Measurements from ENCODE around the gene NSMCE1. TPM values are rescaled to one million over a fixed set of nuclear protein-coding genes. Genes with fewer than 3 reads are reported as not detected.

Gene NSMCE1
- total and polyA plus RNA-seq, 2 donors = 69.5 to 79.9 TPM

- Histone ChIP-seq H3K9me3 (ENCODE audit: control insufficient read depth in 2 of 2, insufficient read depth in 1 of 2, low read length in 1 of 2) (peaks cover 0 to under 1% of the 10 kb centered on the region in 2 donors), H3K4me1 (ENCODE audit: control insufficient read depth in 2 of 2, insufficient read depth in 2 of 2, low read length in 2 of 2) (peaks cover 1 to 12% of the 10 kb centered on the region in 2 donors), H3K36me3 (ENCODE audit: control insufficient read depth in 2 of 2, insufficient read depth in 2 of 2, low read length in 1 of 2) (peaks cover 22 to 50% of the 10 kb centered on the region in 2 donors), H3K4me3 (ENCODE audit: low read length in 2 of 2) (no peak overlapping the region), H3K27me3 (ENCODE audit: control insufficient read depth in 2 of 2, insufficient read depth in 1 of 2, low read length in 1 of 2) (no peaks in the 10 kb centered on the region), H3K27ac (ENCODE audit: low read depth in 1 of 2, low read length in 1 of 2) (no peak overlapping the region)
- WGBS = 98% methylated on average over 8 of the region's 8 CpGs
- no peak for DNase-seq (ENCODE audit: low read depth in 6 of 9, low spot score in 9 of 9)
These were observed 48.0 kb downstream of the NSMCE1 start for GRCh38 chr16:27220527-27220926.

GRCh38 chr16:27220120-27220519, 48.5 kb downstream of the NSMCE1 start:
- no peak for DNase-seq (ENCODE audit: low read depth in 6 of 9, low spot score in 9 of 9)
- Histone ChIP-seq H3K4me3 (ENCODE audit: low read length in 2 of 2) (no peak overlapping the region), H3K27ac (ENCODE audit: low read depth in 1 of 2, low read length in 1 of 2) (no peak overlapping the region), H3K36me3 (ENCODE audit: control insufficient read depth in 2 of 2, insufficient read depth in 2 of 2, low read length in 1 of 2) (peaks cover 22 to 53% of the 10 kb centered on the region in 2 donors), H3K9me3 (ENCODE audit: control insufficient read depth in 2 of 2, insufficient read depth in 1 of 2, low read length in 1 of 2) (no peaks in the 10 kb centered on the region), H3K4me1 (ENCODE audit: control insufficient read depth in 2 of 2, insufficient read depth in 2 of 2, low read length in 2 of 2) (peaks cover 0 to 8% of the 10 kb centered on the region in 2 donors), H3K27me3 (ENCODE audit: control insufficient read depth in 2 of 2, insufficient read depth in 1 of 2, low read length in 1 of 2) (no peaks in the 10 kb centered on the region)
- 99% methylated on average over 9 of the region's 9 CpGs for WGBS

GRCh38 chr16:27219161-27219560, 49.4 kb downstream of the NSMCE1 start:
- no peak for DNase-seq (ENCODE audit: low read depth in 6 of 9, low spot score in 9 of 9)
- 97% methylated on average over 10 of the region's 10 CpGs for WGBS
- Histone ChIP-seq H3K27ac (ENCODE audit: low read depth in 1 of 2, low read length in 1 of 2) (no peak overlapping the region), H3K9me3 (ENCODE audit: control insufficient read depth in 2 of 2, insufficient read depth in 1 of 2, low read length in 1 of 2) (no peaks in the 10 kb centered on the region), H3K4me1 (ENCODE audit: control insufficient read depth in 2 of 2, insufficient read depth in 2 of 2, low read length in 2 of 2) (peaks cover 0 to 6% of the 10 kb centered on the region in 2 donors), H3K4me3 (ENCODE audit: low read length in 2 of 2) (no peak overlapping the region), H3K27me3 (ENCODE audit: control insufficient read depth in 2 of 2, insufficient read depth in 1 of 2, low read length in 1 of 2) (no peaks in the 10 kb centered on the region), H3K36me3 (ENCODE audit: control insufficient read depth in 2 of 2, insufficient read depth in 2 of 2, low read length in 1 of 2) (peaks cover 16 to 53% of the 10 kb centered on the region in 2 donors)

- no peak for DNase-seq (ENCODE audit: low read depth in 6 of 9, low spot score in 9 of 9)
- H3K9me3 ChIP-seq (ENCODE audit: control insufficient read depth in 2 of 2, insufficient read depth in 1 of 2, low read length in 1 of 2) = no peaks in the 10 kb centered on the region
- no peak overlapping the region for H3K27ac ChIP-seq (ENCODE audit: low read depth in 1 of 2, low read length in 1 of 2)
- H3K36me3 ChIP-seq (ENCODE audit: control insufficient read depth in 2 of 2, insufficient read depth in 2 of 2, low read length in 1 of 2) = peaks cover 14 to 53% of the 10 kb centered on the region in 2 donors
- no peak overlapping the region for H3K4me3 ChIP-seq (ENCODE audit: low read length in 2 of 2)
- no peaks in the 10 kb centered on the region for H3K27me3 ChIP-seq (ENCODE audit: control insufficient read depth in 2 of 2, insufficient read depth in 1 of 2, low read length in 1 of 2)
- WGBS = 97% methylated on average over 9 of the region's 9 CpGs
- H3K4me1 ChIP-seq (ENCODE audit: control insufficient read depth in 2 of 2, insufficient read depth in 2 of 2, low read length in 2 of 2) = peaks cover 0 to 6% of the 10 kb centered on the region in 2 donors
These were observed 49.8 kb downstream of the NSMCE1 start for GRCh38 chr16:27218756-27219155.

- Histone ChIP-seq H3K4me1 (ENCODE audit: control insufficient read depth in 2 of 2, insufficient read depth in 2 of 2, low read length in 2 of 2) (peaks cover 0 to 2% of the 10 kb centered on the region in 2 donors), H3K36me3 (ENCODE audit: control insufficient read depth in 2 of 2, insufficient read depth in 2 of 2, low read length in 1 of 2) (peaks cover 15 to 48% of the 10 kb centered on the region in 2 donors), H3K9me3 (ENCODE audit: control insufficient read depth in 2 of 2, insufficient read depth in 1 of 2, low read length in 1 of 2) (no peaks in the 10 kb centered on the region), H3K27ac (ENCODE audit: low read depth in 1 of 2, low read length in 1 of 2) (no peak overlapping the region), H3K4me3 (ENCODE audit: low read length in 2 of 2) (no peak overlapping the region), H3K27me3 (ENCODE audit: control insufficient read depth in 2 of 2, insufficient read depth in 1 of 2, low read length in 1 of 2) (no peaks in the 10 kb centered on the region)
- 97% methylated on average over 10 of the region's 10 CpGs for WGBS
- no peak for DNase-seq (ENCODE audit: low read depth in 6 of 9, low spot score in 9 of 9)
These were observed 51.3 kb downstream of the NSMCE1 start for GRCh38 chr16:27217256-27217655.

- no peak for DNase-seq (ENCODE audit: low read depth in 6 of 9, low spot score in 9 of 9)
- no peak overlapping the region for H3K4me3 ChIP-seq (ENCODE audit: low read length in 2 of 2)
- H3K9me3 ChIP-seq (ENCODE audit: control insufficient read depth in 2 of 2, insufficient read depth in 1 of 2, low read length in 1 of 2) = no peaks in the 10 kb centered on the region
- H3K4me1 ChIP-seq (ENCODE audit: control insufficient read depth in 2 of 2, insufficient read depth in 2 of 2, low read length in 2 of 2) = no peaks in the 10 kb centered on the region
- WGBS = 98% methylated on average over 16 of the region's 16 CpGs
- no peak overlapping the region for H3K27ac ChIP-seq (ENCODE audit: low read depth in 1 of 2, low read length in 1 of 2)
- H3K36me3 ChIP-seq (ENCODE audit: control insufficient read depth in 2 of 2, insufficient read depth in 2 of 2, low read length in 1 of 2) = peaks cover 15 to 48% of the 10 kb centered on the region in 2 donors
- H3K27me3 ChIP-seq (ENCODE audit: control insufficient read depth in 2 of 2, insufficient read depth in 1 of 2, low read length in 1 of 2) = no peaks in the 10 kb centered on the region
These were observed 52.2 kb downstream of the NSMCE1 start for GRCh38 chr16:27216297-27216885.

- WGBS = 98% methylated on average over 7 of the region's 7 CpGs
- H3K4me1 ChIP-seq (ENCODE audit: control insufficient read depth in 2 of 2, insufficient read depth in 2 of 2, low read length in 2 of 2) = peaks cover 0 to under 1% of the 10 kb centered on the region in 2 donors
- peaks cover 18 to 54% of the 10 kb centered on the region in 2 donors for H3K36me3 ChIP-seq (ENCODE audit: control insufficient read depth in 2 of 2, insufficient read depth in 2 of 2, low read length in 1 of 2)
- no peak overlapping the region for H3K4me3 ChIP-seq (ENCODE audit: low read length in 2 of 2)
- H3K27ac ChIP-seq (ENCODE audit: low read depth in 1 of 2, low read length in 1 of 2) = no peak overlapping the region
- no peak for DNase-seq (ENCODE audit: low read depth in 6 of 9, low spot score in 9 of 9)
- H3K9me3 ChIP-seq (ENCODE audit: control insufficient read depth in 2 of 2, insufficient read depth in 1 of 2, low read length in 1 of 2) = no peaks in the 10 kb centered on the region
- H3K27me3 ChIP-seq (ENCODE audit: control insufficient read depth in 2 of 2, insufficient read depth in 1 of 2, low read length in 1 of 2) = no peaks in the 10 kb centered on the region
These were observed 52.9 kb downstream of the NSMCE1 start for GRCh38 chr16:27215660-27216059.

- no peaks in the 10 kb centered on the region for H3K27me3 ChIP-seq (ENCODE audit: control insufficient read depth in 2 of 2, insufficient read depth in 1 of 2, low read length in 1 of 2)
- no peak overlapping the region for H3K27ac ChIP-seq (ENCODE audit: low read depth in 1 of 2, low read length in 1 of 2)
- H3K4me3 ChIP-seq (ENCODE audit: low read length in 2 of 2) = no peak overlapping the region
- no peak for DNase-seq (ENCODE audit: low read depth in 6 of 9, low spot score in 9 of 9)
- 98% methylated on average over 19 of the region's 19 CpGs for WGBS
- H3K36me3 ChIP-seq (ENCODE audit: control insufficient read depth in 2 of 2, insufficient read depth in 2 of 2, low read length in 1 of 2) = peaks cover 23 to 54% of the 10 kb centered on the region in 2 donors
- peaks cover 0 to 4% of the 10 kb centered on the region in 2 donors for H3K4me1 ChIP-seq (ENCODE audit: control insufficient read depth in 2 of 2, insufficient read depth in 2 of 2, low read length in 2 of 2)
- H3K9me3 ChIP-seq (ENCODE audit: control insufficient read depth in 2 of 2, insufficient read depth in 1 of 2, low read length in 1 of 2) = no peaks in the 10 kb centered on the region
These were observed 54.2 kb downstream of the NSMCE1 start for GRCh38 chr16:27214084-27214961.

GRCh38 chr16:27211026-27211425, 57.5 kb downstream of the NSMCE1 start:
- Histone ChIP-seq H3K27ac (ENCODE audit: low read depth in 1 of 2, low read length in 1 of 2) (peak overlapping the region in 1 of 2 donors; percentile 46), H3K36me3 (ENCODE audit: control insufficient read depth in 2 of 2, insufficient read depth in 2 of 2, low read length in 1 of 2) (peaks cover 15 to 35% of the 10 kb centered on the region in 2 donors), H3K27me3 (ENCODE audit: control insufficient read depth in 2 of 2, insufficient read depth in 1 of 2, low read length in 1 of 2) (no peaks in the 10 kb centered on the region), H3K4me3 (ENCODE audit: low read length in 2 of 2) (no peak overlapping the region), H3K9me3 (ENCODE audit: control insufficient read depth in 2 of 2, insufficient read depth in 1 of 2, low read length in 1 of 2) (no peaks in the 10 kb centered on the region), H3K4me1 (ENCODE audit: control insufficient read depth in 2 of 2, insufficient read depth in 2 of 2, low read length in 2 of 2) (peaks cover 0 to 4% of the 10 kb centered on the region in 2 donors)
- DNase-seq (ENCODE audit: low read depth in 6 of 9, low spot score in 9 of 9) = peak in 1 of 9 donors; percentile 49
- WGBS = 62% methylated on average over 10 of the region's 10 CpGs
